ENCODE data around the gene RFC1.

RFC1 gene

DNA sequence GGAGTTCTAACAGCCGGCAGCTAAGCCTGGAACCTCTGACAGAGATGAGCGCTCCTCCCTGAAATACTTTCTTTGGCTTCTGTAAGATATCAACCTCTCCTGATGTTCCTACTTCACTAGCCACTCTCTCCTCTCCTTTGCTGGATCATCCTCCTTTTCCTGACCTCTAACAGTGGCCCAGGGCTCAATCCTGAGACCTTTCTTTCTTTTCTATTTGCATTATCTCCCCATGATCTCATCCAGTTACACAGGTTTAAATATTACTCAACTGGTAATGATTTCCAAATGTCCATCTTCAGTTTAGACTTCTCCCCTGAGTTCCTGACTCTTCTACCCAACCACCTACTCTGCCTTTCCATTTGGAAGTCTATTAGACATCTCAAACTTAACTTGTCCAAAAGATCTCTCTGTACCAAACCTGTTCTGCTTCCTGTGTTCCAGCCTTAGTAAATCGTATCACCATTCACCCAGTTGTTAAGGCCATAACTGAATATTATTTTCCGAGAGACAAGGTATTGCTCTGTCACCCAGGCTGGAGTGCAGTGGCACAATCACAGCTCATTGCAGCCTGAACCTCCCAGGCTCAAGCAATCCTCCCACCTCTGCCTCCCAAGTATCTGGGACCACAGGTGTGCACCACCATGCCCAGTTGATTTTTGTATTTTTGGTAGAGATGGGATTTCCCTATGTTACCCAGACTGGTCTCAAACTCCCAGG is 41.1 kb downstream of the RFC1 start:
- no peak for DNase-seq (ENCODE audit: low read depth)
- no peak for TF ChIP-seq POLR2A (IDR thresholded peaks at IDR 0.05; ENCODE audit: extremely low read depth, insufficient read length)
- TF ChIP-seq, protein P1, sequence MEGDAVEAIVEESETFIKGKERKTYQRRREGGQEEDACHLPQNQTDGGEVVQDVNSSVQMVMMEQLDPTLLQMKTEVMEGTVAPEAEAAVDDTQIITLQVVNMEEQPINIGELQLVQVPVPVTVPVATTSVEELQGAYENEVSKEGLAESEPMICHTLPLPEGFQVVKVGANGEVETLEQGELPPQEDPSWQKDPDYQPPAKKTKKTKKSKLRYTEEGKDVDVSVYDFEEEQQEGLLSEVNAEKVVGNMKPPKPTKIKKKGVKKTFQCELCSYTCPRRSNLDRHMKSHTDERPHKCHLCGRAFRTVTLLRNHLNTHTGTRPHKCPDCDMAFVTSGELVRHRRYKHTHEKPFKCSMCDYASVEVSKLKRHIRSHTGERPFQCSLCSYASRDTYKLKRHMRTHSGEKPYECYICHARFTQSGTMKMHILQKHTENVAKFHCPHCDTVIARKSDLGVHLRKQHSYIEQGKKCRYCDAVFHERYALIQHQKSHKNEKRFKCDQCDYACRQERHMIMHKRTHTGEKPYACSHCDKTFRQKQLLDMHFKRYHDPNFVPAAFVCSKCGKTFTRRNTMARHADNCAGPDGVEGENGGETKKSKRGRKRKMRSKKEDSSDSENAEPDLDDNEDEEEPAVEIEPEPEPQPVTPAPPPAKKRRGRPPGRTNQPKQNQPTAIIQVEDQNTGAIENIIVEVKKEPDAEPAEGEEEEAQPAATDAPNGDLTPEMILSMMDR (IDR thresholded peaks at IDR 0.05; ENCODE audit: low read depth, low read length): no peak
- TF ChIP-seq MYC (IDR thresholded peaks at IDR 0.05; ENCODE audit: low read depth, low read length): no peak
- TF ChIP-seq, protein P2, sequence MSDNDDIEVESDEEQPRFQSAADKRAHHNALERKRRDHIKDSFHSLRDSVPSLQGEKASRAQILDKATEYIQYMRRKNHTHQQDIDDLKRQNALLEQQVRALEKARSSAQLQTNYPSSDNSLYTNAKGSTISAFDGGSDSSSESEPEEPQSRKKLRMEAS (IDR thresholded peaks at IDR 0.05; ENCODE audit: low read depth, low read length): no peak
- H3K4me3 ChIP-seq (ENCODE audit: low read depth, low read length): no peak overlapping the region

DNA sequence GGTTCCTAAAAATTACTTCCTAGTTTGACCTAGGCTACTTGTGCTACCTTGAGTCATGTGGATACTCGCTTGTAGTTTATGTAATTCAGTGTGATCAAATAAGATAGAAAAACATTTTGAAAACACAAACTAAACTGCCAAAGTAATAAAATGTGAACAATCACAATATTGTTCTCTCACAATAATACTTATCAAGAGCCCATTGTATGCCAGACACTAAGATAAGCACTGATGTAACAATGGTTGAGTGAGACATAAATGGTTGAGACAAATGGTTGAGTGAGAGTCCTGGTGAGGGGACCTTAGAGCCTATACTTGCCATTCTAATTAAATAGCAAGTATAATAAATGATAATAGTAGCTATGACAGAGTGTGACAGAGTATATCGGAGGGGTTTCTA is 41.7 kb downstream of the RFC1 start:
- H3K4me3 ChIP-seq (ENCODE audit: low read depth, low read length): no peak overlapping the region
- TF ChIP-seq POLR2A (IDR thresholded peaks at IDR 0.05; ENCODE audit: extremely low read depth, insufficient read length) (no peak), MYC (IDR thresholded peaks at IDR 0.05; ENCODE audit: low read depth, low read length) (no peak)
- TF ChIP-seq, protein P2 (IDR thresholded peaks at IDR 0.05; ENCODE audit: low read depth, low read length): no peak
- TF ChIP-seq, protein P1 (IDR thresholded peaks at IDR 0.05; ENCODE audit: low read depth, low read length): no peak
- DNase-seq (ENCODE audit: low read depth): no peak

DNA sequence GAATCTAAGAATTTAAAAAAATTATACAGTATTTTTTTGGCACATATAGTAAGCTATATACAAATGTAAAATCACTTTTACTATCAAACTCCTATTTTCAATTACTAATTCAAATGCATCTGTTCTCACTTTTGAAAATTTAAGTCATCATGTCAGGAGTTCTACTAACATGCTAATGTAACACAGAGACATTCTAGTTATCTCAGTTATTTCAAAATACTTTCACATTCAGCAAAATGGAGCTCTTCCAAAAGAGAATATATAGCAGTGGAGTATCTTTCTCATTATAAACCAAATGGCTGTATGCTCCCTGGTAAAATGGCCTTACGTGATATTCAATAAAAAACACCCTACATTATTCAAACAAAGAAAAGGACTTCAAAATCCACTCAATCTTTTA is 42.3 kb downstream of the RFC1 start:
- TF ChIP-seq POLR2A (IDR thresholded peaks at IDR 0.05; ENCODE audit: extremely low read depth, insufficient read length): no peak
- DNase-seq (ENCODE audit: low read depth): no peak
- H3K4me3 ChIP-seq (ENCODE audit: low read depth, low read length): no peak overlapping the region

DNA sequence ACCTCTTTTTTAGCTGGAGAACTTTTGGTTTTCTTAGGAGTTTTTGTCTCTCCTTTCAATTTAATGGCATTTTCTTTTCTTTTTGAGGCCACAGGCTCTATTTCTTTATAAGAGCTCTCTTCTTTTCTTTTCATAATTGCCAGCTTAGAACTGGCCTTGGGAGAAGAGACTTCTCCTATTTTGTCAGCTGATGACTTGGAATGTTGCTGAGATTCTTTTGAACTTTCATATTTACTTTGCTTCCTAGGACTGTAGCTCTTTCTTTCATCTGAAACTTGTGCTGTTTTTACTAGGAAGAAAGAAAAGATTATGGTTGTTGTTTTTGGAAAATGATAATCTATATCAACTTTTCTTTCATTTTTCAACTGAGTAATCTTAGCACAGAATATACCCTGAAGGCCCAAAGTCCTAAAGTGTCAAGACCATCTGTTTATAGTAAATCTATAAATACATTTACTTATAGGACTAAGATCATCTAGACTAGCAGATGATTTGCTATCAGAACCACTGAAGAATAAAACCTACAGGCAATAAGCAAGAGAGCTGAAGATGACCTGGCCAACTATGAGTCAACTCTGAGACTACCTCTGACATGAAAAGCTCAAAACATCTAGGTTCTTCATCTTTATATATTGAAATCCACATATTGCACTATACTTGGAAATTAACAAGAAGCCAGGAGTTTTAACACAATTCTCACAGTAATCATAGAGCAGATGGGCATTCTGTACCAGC is 45.6 kb downstream of the RFC1 start:
- H3K4me3 ChIP-seq (ENCODE audit: low read depth, low read length): no peak overlapping the region
- DNase-seq (ENCODE audit: low read depth): no peak
- TF ChIP-seq, protein P2 (IDR thresholded peaks at IDR 0.05; ENCODE audit: low read depth, low read length): no peak
- no peak for TF ChIP-seq MYC (IDR thresholded peaks at IDR 0.05; ENCODE audit: low read depth, low read length)
- TF ChIP-seq, protein P1 (IDR thresholded peaks at IDR 0.05; ENCODE audit: low read depth, low read length): no peak
- TF ChIP-seq POLR2A (IDR thresholded peaks at IDR 0.05; ENCODE audit: extremely low read depth, insufficient read length): no peak

DNA sequence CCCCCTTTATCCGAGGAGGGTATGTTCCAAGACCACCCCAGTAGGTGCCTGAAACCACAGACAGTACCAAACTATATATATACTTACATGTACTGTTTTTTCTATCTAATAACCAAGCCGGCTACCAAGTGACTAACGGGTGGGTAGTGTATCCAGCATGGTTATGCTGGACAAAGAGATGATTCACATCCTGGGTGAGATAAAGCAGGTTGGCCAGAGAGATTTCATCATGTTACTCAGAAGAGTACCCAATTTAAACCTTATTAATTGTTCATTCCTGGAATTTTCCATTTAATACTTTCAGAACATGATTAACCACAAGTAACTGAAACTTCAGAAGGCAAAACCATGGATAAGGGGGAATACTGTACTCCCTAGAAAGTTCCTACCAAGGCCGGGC is 46.5 kb downstream of the RFC1 start:
- TF ChIP-seq POLR2A (IDR thresholded peaks at IDR 0.05; ENCODE audit: extremely low read depth, insufficient read length) (no peak), MYC (IDR thresholded peaks at IDR 0.05; ENCODE audit: low read depth, low read length) (no peak)
- TF ChIP-seq, protein P2 (IDR thresholded peaks at IDR 0.05; ENCODE audit: low read depth, low read length): no peak
- TF ChIP-seq, protein P1 (IDR thresholded peaks at IDR 0.05; ENCODE audit: low read depth, low read length): no peak
- no peak overlapping the region for H3K4me3 ChIP-seq (ENCODE audit: low read depth, low read length)
- peak; percentile 20 for DNase-seq (ENCODE audit: low read depth)

DNA sequence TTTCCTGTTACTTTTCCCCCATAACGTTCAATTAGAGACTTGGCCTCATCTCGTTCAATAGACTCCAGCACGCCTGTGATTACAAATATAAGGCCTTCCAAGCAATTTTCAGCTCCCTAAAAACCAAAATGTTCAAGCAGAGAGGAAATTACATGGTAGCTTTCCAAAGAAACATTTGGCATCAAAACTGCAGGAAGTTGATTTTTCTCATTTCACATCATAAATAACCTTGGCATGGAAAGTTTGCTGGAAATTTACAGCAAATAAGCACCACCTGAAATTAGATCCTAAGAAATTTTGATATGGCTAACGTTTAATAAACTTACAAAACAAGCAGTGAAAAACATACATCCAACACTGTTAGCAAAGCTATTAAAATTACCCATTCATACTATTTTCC is 53.3 kb downstream of the RFC1 start:
- no peak for DNase-seq (ENCODE audit: low read depth)
- TF ChIP-seq, protein P1 (IDR thresholded peaks at IDR 0.05; ENCODE audit: low read depth, low read length): no peak
- H3K4me3 ChIP-seq (ENCODE audit: low read depth, low read length): no peak overlapping the region
